AG04450 (cell line): Measurements from ENCODE around the gene GCNT2. TPM values are rescaled to one million over a fixed set of nuclear protein-coding genes. Genes with fewer than 3 reads are reported as not detected.
"Not testable (repeated sequence)": the region's sequence is repeated elsewhere in the genome, so short reads cannot be mapped to it uniquely, and the experiment has no call there.

Experiments used
- CTCF ChIA-PET: fragments of 300-600, 350-600 bp; formaldehyde crosslinking; extraction: SDS; loops from one replicate; lab custom pipeline; 2022; ENCODE audit warnings: antibody characterized with exemption, inconsistent platforms; lab: Charles Lee
- POLR2A ChIA-PET: fragments of 350-600 bp; formaldehyde crosslinking; extraction: SDS; loops from one replicate; lab custom pipeline; 2021; ENCODE audit warnings: antibody characterized with exemption, inconsistent platforms; lab: Yijun Ruan, JAX
- DNase-seq: peaks from one replicate; pipeline ENCODE4 v3.0.0-alpha.2; 2011; ENCODE audit warnings: low read depth, low spot score
- H3K27ac ChIP-seq: one replicate; pipeline ENCODE4 v1.5.1; 2012; ENCODE audit warnings: low read depth, low read length, control low read depth
- H3K27me3 ChIP-seq: one replicate; pipeline ENCODE4 v1.6.0; 2012; ENCODE audit warnings: low read length; ENCODE audit not compliant: control insufficient read depth, insufficient read depth
- H3K4me3 ChIP-seq: 2 replicates; pipeline ENCODE4 v1.5.1; 2011; ENCODE audit warnings: mild to moderate bottlenecking, low read depth, low read length, control low read depth
- H3K9me3 ChIP-seq: 2 replicates; pipeline ENCODE4 v1.5.1; 2012; ENCODE audit warnings: low read length; ENCODE audit not compliant: control insufficient read depth, insufficient read depth
- CTCF ChIP-seq: IDR thresholded peaks from 2 replicates; pipeline ENCODE4 v1.5.1; 2011; ENCODE audit warnings: low read depth, low read length, control low read depth, inconsistent platforms
- polyA plus RNA-seq: library from polyadenylated mRNA; depleted of rRNA; stranded (reverse); fragments of >200 nt; gene quantifications from 2 replicates; pipeline ENCODE4 v1.2.3, GENCODE V29; 2011

The GCNT2 gene
- polyA plus RNA-seq, 1 experiment = 2.5 TPM

GRCh38 chr6:10481101-10481500 lies 40.0 kb upstream of the GCNT2 start:
- TF ChIP-seq CTCF = no peak

GRCh38 chr6:10482636-10483257 lies 38.4 kb upstream of the GCNT2 start:
- Histone ChIP-seq H3K27me3 (no peaks in the 10 kb centered on the region), H3K4me3 (no peak overlapping the region), H3K9me3 (peaks cover 13% of the 10 kb centered on the region; the same call in 1 of the 2 replicates), H3K27ac (no peak overlapping the region)
- no peak for TF ChIP-seq CTCF
- ChIA-PET CTCF (no interaction called here), POLR2A (no interaction called here)
- DNase-seq = no peak

More at GRCh38 chr6:10481101-10481500, 40.0 kb upstream of the GCNT2 start:
- no peak overlapping the region for H3K27ac ChIP-seq
- CTCF ChIA-PET = interaction anchor here (0.6 to 1.7 kb wide), 6 partner anchors 17 to 321 kb away, joined by 3 to 10 read pairs (median 3); partner anchors contain the start of genes C6orf52 and PAK1IP1
- POLR2A ChIA-PET = no interaction called here
- H3K27me3 ChIP-seq = peaks cover 3% of the 10 kb centered on the region
- no peak for DNase-seq
- no peak overlapping the region for H3K4me3 ChIP-seq
- peaks cover 10% of the 10 kb centered on the region; the same call in 1 of the 2 replicates for H3K9me3 ChIP-seq

GRCh38 chr6:10484912-10485311 lies 36.2 kb upstream of the GCNT2 start:
- no peak for DNase-seq
- CTCF ChIA-PET = interaction anchor here (0.6 kb wide), 1 partner anchor 27 kb away, joined by 4 read pairs; no protein-coding TSS in a partner anchor

GRCh38 chr6:10485406-10485805 lies 35.7 kb upstream of the GCNT2 start:
- no peak overlapping the region for H3K4me3 ChIP-seq
- no peak overlapping the region for H3K27ac ChIP-seq
- peaks cover 4% of the 10 kb centered on the region for H3K27me3 ChIP-seq
- DNase-seq = no peak
- TF ChIP-seq CTCF = no peak
- H3K9me3 ChIP-seq = peaks cover 18% of the 10 kb centered on the region; the same call in 1 of the 2 replicates
- ChIA-PET CTCF (no interaction called here), POLR2A (no interaction called here)

More at GRCh38 chr6:10484912-10485311, 36.2 kb upstream of the GCNT2 start:
- H3K27ac ChIP-seq = no peak overlapping the region
- no peak for TF ChIP-seq CTCF
- peaks cover 18% of the 10 kb centered on the region; the same call in 1 of the 2 replicates for H3K9me3 ChIP-seq
- peaks cover 4% of the 10 kb centered on the region for H3K27me3 ChIP-seq
- H3K4me3 ChIP-seq = no peak overlapping the region
- POLR2A ChIA-PET = no interaction called here

DNA sequence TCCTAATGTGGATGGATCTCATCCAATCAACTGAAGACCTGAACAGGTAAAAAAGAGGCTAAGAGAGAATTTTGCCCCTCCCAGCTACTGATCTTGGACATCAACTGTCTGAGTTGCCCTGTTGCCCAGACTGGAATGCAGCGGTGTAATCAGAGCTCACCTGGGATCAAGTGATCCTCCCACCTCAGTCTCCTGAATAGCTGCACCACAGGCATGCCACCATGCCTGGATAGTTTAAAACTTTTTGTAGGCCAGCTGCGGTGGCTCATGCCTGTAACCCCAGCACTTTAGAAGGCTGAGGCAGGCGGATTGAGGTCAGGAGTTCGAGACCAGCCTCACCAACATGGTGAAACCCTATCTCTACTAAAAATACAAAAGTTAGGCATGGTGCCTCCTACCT lies 34.9 kb upstream of the GCNT2 start:
- ChIA-PET CTCF (no interaction called here), POLR2A (no interaction called here)
- TF ChIP-seq CTCF = no peak
- no peak overlapping the region for H3K27ac ChIP-seq
- H3K9me3 ChIP-seq = peaks cover 22% of the 10 kb centered on the region; the same call in 1 of the 2 replicates
- DNase-seq = no peak
- no peak overlapping the region for H3K4me3 ChIP-seq
- H3K27me3 ChIP-seq = peaks cover 4% of the 10 kb centered on the region

DNA sequence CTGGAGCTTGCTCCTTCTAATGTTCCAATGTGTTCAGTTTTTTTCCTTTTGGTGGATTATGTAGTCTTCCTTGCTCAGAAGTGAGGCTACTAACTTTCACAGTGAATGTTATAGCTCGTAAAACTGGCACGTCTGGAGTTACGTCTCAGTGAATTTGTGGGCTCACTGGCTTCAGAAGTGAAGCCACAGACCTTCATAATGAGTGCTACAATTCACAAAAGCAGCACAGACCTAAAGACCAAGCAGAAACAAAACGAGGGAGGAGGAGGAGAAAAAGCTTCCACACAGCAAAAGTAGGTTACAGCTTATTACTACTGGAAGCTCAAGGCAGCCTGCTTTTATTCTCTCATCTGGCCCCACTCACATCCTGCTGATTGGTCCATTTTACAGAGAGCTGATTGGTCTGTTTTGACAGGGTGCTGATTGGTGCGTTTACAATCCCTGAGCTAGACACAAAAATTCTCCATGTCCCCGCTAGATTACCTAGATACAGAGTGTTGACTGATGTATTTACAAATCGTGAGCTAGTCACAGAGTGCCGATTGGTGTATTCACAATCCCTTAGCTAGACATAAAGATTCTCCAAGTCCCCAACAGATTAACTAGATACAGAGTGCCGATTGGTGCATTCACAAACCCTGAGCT lies 34.1 kb upstream of the GCNT2 start:
- peaks cover 27% of the 10 kb centered on the region; the same call in 1 of the 2 replicates for H3K9me3 ChIP-seq
- H3K27ac ChIP-seq, POLR2A ChIA-PET, DNase-seq, H3K27me3 ChIP-seq, H3K4me3 ChIP-seq: not testable (repeated sequence)
- CTCF ChIA-PET = interaction anchor here (2.5 kb wide), 1 partner anchor 8 kb away, joined by 17 read pairs; no protein-coding TSS in a partner anchor
